Measurements from ENCODE around the gene SNED1. TPM values are rescaled to one million over a fixed set of nuclear protein-coding genes. Genes with fewer than 3 reads are reported as not detected.

SNED1 gene
- total RNA-seq, 1 donor from 2014 or later, result 2.3 TPM

- Mint-ChIP-seq H3K27me3 (ENCODE audit: unreplicated experiment) (peaks cover 9% of the 10 kb centered on the region), H3K9me3 (ENCODE audit: unreplicated experiment) (no peaks in the 10 kb centered on the region)
These were observed 4.1 kb upstream of the SNED1 start for GRCh38 chr2:240994171-240994896.

GRCh38 chr2:240995041-240996021 is 3.1 kb upstream of the SNED1 start:
- Mint-ChIP-seq H3K4me1 (ENCODE audit: unreplicated experiment) (peaks cover 3% of the 10 kb centered on the region), H3K4me3 (ENCODE audit: unreplicated experiment) (no peak overlapping the region), H3K27ac (ENCODE audit: unreplicated experiment) (no peak overlapping the region), H3K9me3 (ENCODE audit: unreplicated experiment) (no peaks in the 10 kb centered on the region), H3K27me3 (ENCODE audit: unreplicated experiment) (peaks cover 18% of the 10 kb centered on the region), H3K36me3 (ENCODE audit: low read depth, unreplicated experiment) (peaks cover 7% of the 10 kb centered on the region)
- DNase-seq (ENCODE audit: low spot score), result no peak
- no peak for TF ChIP-seq CTCF (IDR thresholded peaks at IDR 0.05; ENCODE audit: unreplicated experiment)

More at GRCh38 chr2:240994171-240994896, 4.1 kb upstream of the SNED1 start:
- H3K4me3 Mint-ChIP-seq (ENCODE audit: unreplicated experiment), result no peak overlapping the region
- H3K4me1 Mint-ChIP-seq (ENCODE audit: unreplicated experiment), result no peaks in the 10 kb centered on the region
- no peaks in the 10 kb centered on the region for H3K36me3 Mint-ChIP-seq (ENCODE audit: low read depth, unreplicated experiment)
- no peak for TF ChIP-seq CTCF (IDR thresholded peaks at IDR 0.05; ENCODE audit: unreplicated experiment)
- no peak overlapping the region for H3K27ac Mint-ChIP-seq (ENCODE audit: unreplicated experiment)
- DNase-seq (ENCODE audit: low spot score), result no peak

DNA sequence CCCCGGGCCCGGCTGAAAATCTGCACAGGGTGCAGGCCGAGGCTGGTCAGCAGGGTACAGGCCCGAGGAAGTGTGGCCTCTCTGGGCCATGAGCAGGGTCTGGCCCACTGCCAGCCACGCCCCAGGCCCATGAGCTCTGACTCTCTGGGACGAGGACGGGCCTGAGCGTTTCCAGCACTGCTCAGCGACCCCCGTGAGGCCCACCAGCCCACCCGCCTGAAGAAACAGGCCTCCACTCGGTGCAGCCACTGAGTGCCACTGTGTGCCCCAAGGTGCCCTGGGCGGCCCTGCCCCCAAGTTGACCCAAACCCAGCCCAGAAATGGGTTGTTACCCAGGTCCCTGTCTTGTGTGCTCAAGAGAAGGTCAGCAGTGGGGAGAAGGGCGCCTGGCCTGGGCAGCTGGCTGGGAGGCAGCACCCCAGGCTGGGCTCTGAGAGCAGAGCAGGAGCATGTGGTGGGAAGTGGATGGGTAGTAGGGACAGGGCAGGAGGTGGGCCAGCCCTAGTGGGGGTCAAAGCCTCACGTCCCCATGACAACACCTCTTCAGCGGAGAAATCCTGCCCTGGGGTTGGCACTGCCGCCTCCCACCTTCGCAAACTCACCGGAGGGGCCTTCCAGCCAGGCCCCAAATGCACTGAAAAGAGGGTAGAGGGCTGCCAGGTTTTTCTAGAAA is 2.1 kb upstream of the SNED1 start:
- H3K36me3 Mint-ChIP-seq (ENCODE audit: low read depth, unreplicated experiment), result peaks cover 10% of the 10 kb centered on the region
- H3K27me3 Mint-ChIP-seq (ENCODE audit: unreplicated experiment), result peaks cover 18% of the 10 kb centered on the region
- no peak overlapping the region for H3K27ac Mint-ChIP-seq (ENCODE audit: unreplicated experiment)
- DNase-seq (ENCODE audit: low spot score), result no peak
- peaks cover 3% of the 10 kb centered on the region for H3K4me1 Mint-ChIP-seq (ENCODE audit: unreplicated experiment)
- TF ChIP-seq CTCF (IDR thresholded peaks at IDR 0.05; ENCODE audit: unreplicated experiment), result no peak
- no peaks in the 10 kb centered on the region for H3K9me3 Mint-ChIP-seq (ENCODE audit: unreplicated experiment)
- H3K4me3 Mint-ChIP-seq (ENCODE audit: unreplicated experiment), result no peak overlapping the region

- TF ChIP-seq CTCF (IDR thresholded peaks at IDR 0.05; ENCODE audit: unreplicated experiment), result no peak
- peaks cover 3% of the 10 kb centered on the region for H3K4me1 Mint-ChIP-seq (ENCODE audit: unreplicated experiment)
- no peaks in the 10 kb centered on the region for H3K9me3 Mint-ChIP-seq (ENCODE audit: unreplicated experiment)
- peaks cover 20% of the 10 kb centered on the region for H3K27me3 Mint-ChIP-seq (ENCODE audit: unreplicated experiment)
- H3K27ac Mint-ChIP-seq (ENCODE audit: unreplicated experiment), result no peak overlapping the region
- DNase-seq (ENCODE audit: low spot score), result no peak
- no peak overlapping the region for H3K4me3 Mint-ChIP-seq (ENCODE audit: unreplicated experiment)
- H3K36me3 Mint-ChIP-seq (ENCODE audit: low read depth, unreplicated experiment), result peaks cover 10% of the 10 kb centered on the region
These were observed 1.6 kb upstream of the SNED1 start for GRCh38 chr2:240996834-240997140.
